HepG2 (cell line): ENCODE results near the gene GAD2. TPM values are rescaled to one million over a fixed set of nuclear protein-coding genes. Genes with fewer than 3 reads are reported as not detected.

Source experiments
- ATAC-seq: fragments of 200-7000 bp; cut with Tn5 transposase; 3 replicates; pipeline ENCODE4 v1.9.1; 2020; ENCODE audit warnings: mild to moderate bottlenecking, moderate library complexity
- BruUV-seq: library from RNA; stranded (reverse); fragments of 400-500 nt; replicated peaks from 2 replicates; lab custom pipeline; 2021; lab: Mats Ljungman, UMichigan
- CTCF ChIA-PET: fragments of 300-600 bp; formaldehyde crosslinking; extraction: SDS; loops from one replicate; lab custom pipeline; 2021; ENCODE audit warnings: low total read pairs, inconsistent platforms, low intra/inter-chr PET ratio; lab: Yijun Ruan, JAX
- POLR2A ChIA-PET: fragments of 350-600 bp; sonication (Branson Sonifier 250); formaldehyde crosslinking; loops from one replicate; lab custom pipeline; 2020; ENCODE audit warnings: antibody characterized with exemption, inconsistent platforms; lab: Yijun Ruan, JAX
- DNase-seq: peaks from one replicate; pipeline ENCODE4 v3.0.0-alpha.2; 2015; ENCODE audit warnings: low spot score
- FAIRE-seq: peaks from 3 replicates; lab custom pipeline; 2011; peaks lifted over from hg19 to GRCh38; lab: Jason Lieb, UNC
- H2AFZ ChIP-seq: one replicate; pipeline ENCODE4 v1.6.1; 2011; ENCODE audit warnings: low read length, inconsistent platforms
- H3K27ac ChIP-seq: fragments of 300-600 bp; 3 replicates; pipeline ENCODE4 v1.8.0; 2011; ENCODE audit warnings: mixed run types, mild to moderate bottlenecking, mixed read lengths, low read length, inconsistent platforms; ENCODE audit not compliant: insufficient read depth; ENCODE audit errors: extremely low read length
- H3K27me3 ChIP-seq, 2 experiments: fragments of 200-600 bp in 1 of 2; 2 replicates in 1 of 2; 3 replicates in 1 of 2; pipeline versions ENCODE4 v1.6.0 to v1.8.0; 2011; ENCODE audit warnings: low read length in 2 of 2, mild to moderate bottlenecking in 2 of 2, moderate library complexity in 2 of 2, inconsistent platforms in 1 of 2; ENCODE audit not compliant: insufficient read depth in 2 of 2, control insufficient read depth in 1 of 2
- H3K36me3 ChIP-seq, 2 experiments: fragments of 200-600 bp in 1 of 2; replicated peaks in 1 of 2; 2 replicates in 1 of 2; 3 replicates in 1 of 2; pipeline versions ENCODE4 v1.5.1 to v1.8.0; 2011; ENCODE audit warnings: low read length in 2 of 2, inconsistent platforms in 1 of 2; ENCODE audit not compliant: insufficient read depth in 2 of 2, control insufficient read depth in 1 of 2
- H3K4me1 ChIP-seq: 2 replicates; pipeline ENCODE4 v1.5.1; 2012; ENCODE audit warnings: low read length, inconsistent platforms; ENCODE audit not compliant: insufficient read depth
- H3K4me2 ChIP-seq: 2 replicates; pipeline ENCODE4 v1.6.0; 2011; ENCODE audit warnings: low read depth, low read length, inconsistent platforms
- H3K4me3 ChIP-seq, 3 experiments: fragments of 200-600 bp in 1 of 3; sonication (generic), shearing (Covaris generic) in 1 of 3; replicated peaks in 1 of 3; 2 replicates each; pipeline ENCODE4 v1.5.1; 2011 to 2016; ENCODE audit warnings: low read length in 3 of 3, inconsistent platforms in 2 of 3, low read depth in 2 of 3, mild to moderate bottlenecking in 2 of 3, control low read depth in 1 of 3, mixed read lengths in 1 of 3; ENCODE audit not compliant: insufficient read depth in 1 of 3
- H3K79me2 ChIP-seq: one replicate; pipeline ENCODE4 v1.6.1; 2011; ENCODE audit warnings: low read length, inconsistent platforms; ENCODE audit not compliant: insufficient read depth
- H3K9ac ChIP-seq: 2 replicates; pipeline ENCODE4 v1.6.0; 2011; ENCODE audit warnings: mild to moderate bottlenecking, low read depth, low read length, inconsistent platforms; ENCODE audit not compliant: insufficient read depth
- H3K9me3 ChIP-seq: 2 replicates; pipeline ENCODE4 v1.5.1; 2012; ENCODE audit warnings: mild to moderate bottlenecking, low read length
- H4K20me1 ChIP-seq: 2 replicates; pipeline ENCODE4 v1.6.0; 2011; ENCODE audit warnings: inconsistent platforms, mild to moderate bottlenecking, low read length, moderate library complexity; ENCODE audit not compliant: insufficient read depth
- EP300 ChIP-seq, 3 experiments: sonication (generic) in 1 of 3; formaldehyde crosslinking in 1 of 3; IDR thresholded peaks; 2 replicates each; pipeline versions ENCODE4 v1.5.1 to v1.6.1; 2011 to 2020; ENCODE audit warnings: low read depth in 2 of 3, low read length in 2 of 3, borderline replicate concordance in 1 of 3, improper control_type of control experiment in 1 of 3, mild to moderate bottlenecking in 1 of 3, missing genetic modification reagents in 1 of 3, moderate library complexity in 1 of 3
- HNF4G ChIP-seq, 2 experiments: sonication (generic) in 1 of 2; formaldehyde crosslinking in 1 of 2; IDR thresholded peaks; 2 replicates each; pipeline versions ENCODE4 v1.4.0 to v1.6.1; 2011 to 2020; ENCODE audit warnings: borderline replicate concordance in 2 of 2, low read depth in 2 of 2, mild to moderate bottlenecking in 2 of 2, low read length in 1 of 2, missing genetic modification reagents in 1 of 2, moderate library complexity in 1 of 2
- HNRNPH1 ChIP-seq: fragments of 200-400 bp; formaldehyde crosslinking; optimal IDR thresholded peaks from 2 replicates; pipeline ENCODE3; 2017; ENCODE audit warnings: mild to moderate bottlenecking, low read depth, low read length
- HNRNPUL1 ChIP-seq: fragments of 200-400 bp; formaldehyde crosslinking; IDR thresholded peaks from 2 replicates; pipeline ENCODE4 v1.6.1; 2017; ENCODE audit warnings: low read depth, mild to moderate bottlenecking, low read length, moderate library complexity
- KDM1A ChIP-seq: IDR thresholded peaks from 2 replicates; pipeline ENCODE4 v1.6.1; 2016; ENCODE audit warnings: missing compliant biosample characterization
- KDM5B ChIP-seq: sonication (generic); formaldehyde crosslinking; IDR thresholded peaks from 2 replicates; pipeline ENCODE4 v1.4.0; 2020; ENCODE audit warnings: missing genetic modification reagents, mild to moderate bottlenecking, borderline replicate concordance
- NFE2L1 ChIP-seq: sonication (generic); formaldehyde crosslinking; IDR thresholded peaks from 2 replicates; pipeline ENCODE4 v1.4.0; 2020; ENCODE audit warnings: missing genetic modification reagents, mild to moderate bottlenecking, borderline replicate concordance
- RFX5 ChIP-seq: IDR thresholded peaks from 2 replicates; pipeline ENCODE4 v1.6.1; 2011; ENCODE audit warnings: low read depth, low read length, improper control_type of control experiment
- RXRB ChIP-seq: IDR thresholded peaks from 2 replicates; pipeline ENCODE4 v1.6.1; 2016; ENCODE audit warnings: borderline replicate concordance, missing genetic modification reagents, missing compliant biosample characterization
- SP4 ChIP-seq: sonication (generic); formaldehyde crosslinking; IDR thresholded peaks from 2 replicates; pipeline ENCODE4 v1.8.1; 2023; ENCODE audit warnings: mild to moderate bottlenecking, missing genetic modification reagents
- TBL1XR1 ChIP-seq: fragments of 150-350 bp; IDR thresholded peaks from 2 replicates; pipeline ENCODE4 v1.6.1; 2014; ENCODE audit warnings: borderline replicate concordance, low read length; ENCODE audit not compliant: partially characterized antibody
- ZC3H4 ChIP-seq: sonication (generic); formaldehyde crosslinking; IDR thresholded peaks from 2 replicates; pipeline ENCODE4 v1.4.0; 2020; ENCODE audit warnings: missing genetic modification reagents, borderline replicate concordance
- ZMYM4 ChIP-seq: sonication (generic); formaldehyde crosslinking; IDR thresholded peaks from 2 replicates; pipeline ENCODE4 v1.8.1; 2023; ENCODE audit warnings: mild to moderate bottlenecking, missing genetic modification reagents
- ZNF382 ChIP-seq: sonication (generic); formaldehyde crosslinking; IDR thresholded peaks from 2 replicates; pipeline ENCODE4 v1.5.0; 2020; ENCODE audit warnings: missing genetic modification reagents, mild to moderate bottlenecking, borderline replicate concordance
- ZNF780A ChIP-seq: sonication (generic); formaldehyde crosslinking; IDR thresholded peaks from 2 replicates; pipeline ENCODE4 v1.8.0; 2022; ENCODE audit warnings: mild to moderate bottlenecking, missing genetic modification reagents, moderate library complexity
- WGBS: methylation state at CpG from one replicate; pipeline ENCODE4 v1.1.6; 2017; ENCODE audit warnings: low lambda C conversion rate; 5-methylcytosine and 5-hydroxymethylcytosine counted together
- in situ Hi-C: cut with HindIII; loops from 2 replicates; pipeline ENCODE4 v1.10.0; 2017; ENCODE audit warnings: low pct_unique_long_range_greater_than_20kb; ENCODE audit not compliant: extremely low pct_ligation_motif_present
- intact Hi-C: fragments of 100-400 bp; cut with micrococcal nuclease; formaldehyde crosslinking; loops from one replicate; pipeline ENCODE4 v1.10.0; 2022; ENCODE audit not compliant: unreplicated experiment
- polyA plus RNA-seq, 8 experiments: library from polyadenylated mRNA; depleted of rRNA in 3 of 8; stranded (reverse) in 7 of 8; unstranded in 1 of 8; fragments of >200 nt; fragmentation: Illumina TruSeq in 4 of 8; extraction: Trizol in 4 of 8; gene quantifications; 2 replicates each; pipeline versions ENCODE4 v1.2.1 to v1.2.3, GENCODE V29; 2011 to 2016; ENCODE audit warnings: low read depth in 4 of 8, missing spikeins in 1 of 8, mixed read lengths in 1 of 8; ENCODE audit not compliant: insufficient read depth in 1 of 8
- total RNA-seq, 5 experiments: library from RNA; depleted of rRNA; stranded (reverse); fragments of >200 nt; fragmentation: Illumina TruSeq; extraction: Trizol; gene quantifications; 2 replicates each; pipeline ENCODE4 v1.2.3, GENCODE V29; 2016; ENCODE audit warnings: low read depth in 1 of 5
- TF ChIP-seq, protein P1 (sequence below): IDR thresholded peaks from 2 replicates; pipeline ENCODE4 v1.6.1; 2016; ENCODE audit warnings: missing compliant biosample characterization, missing genetic modification reagents, borderline replicate concordance
- TF ChIP-seq, protein P2 (sequence below): sonication (generic); formaldehyde crosslinking; IDR thresholded peaks from 2 replicates; pipeline ENCODE4 v1.8.1; 2023; ENCODE audit warnings: missing genetic modification reagents, mild to moderate bottlenecking, borderline replicate concordance
- TF ChIP-seq, protein P3 (sequence below), 2 experiments: sonication (generic) in 1 of 2; formaldehyde crosslinking in 1 of 2; IDR thresholded peaks; 2 replicates each; pipeline versions ENCODE4 v1.4.0 to v1.6.1; 2018 to 2020; ENCODE audit warnings: missing genetic modification reagents in 2 of 2, borderline replicate concordance in 1 of 2, low read depth in 1 of 2, mild to moderate bottlenecking in 1 of 2, missing biosample characterization in 1 of 2
- TF ChIP-seq, protein P4 (sequence below): sonication (generic); formaldehyde crosslinking; IDR thresholded peaks from 2 replicates; pipeline ENCODE4 v1.4.0; 2020; ENCODE audit warnings: mild to moderate bottlenecking, missing genetic modification reagents, borderline replicate concordance

GAD2 gene
- total and polyA plus RNA-seq, 2 of the 13 experiments (the other 11 are each of a cell fraction or from before 2014, with no cell fraction given): not detected

GRCh38 chr10:26227786-26228185 is 11.2 kb downstream of the GAD2 start:
- in situ Hi-C loops: no loop called here

More at GRCh38 chr10:26227786-26228185, 11.2 kb downstream of the GAD2 start:
- ATAC-seq (no peak), FAIRE-seq (no peak), DNase-seq (no peak)
- Histone ChIP-seq H4K20me1 (no peaks in the 10 kb centered on the region), H3K27me3 (no peaks in the 10 kb centered on the region), H3K9ac (no peak overlapping the region), H2AFZ (no peak overlapping the region), H3K4me3 (no peak overlapping the region), H3K4me1 (no peaks in the 10 kb centered on the region), H3K36me3 (no peaks in the 10 kb centered on the region), H3K27ac (no peak overlapping the region), H3K79me2 (no peaks in the 10 kb centered on the region), H3K9me3 (no peaks in the 10 kb centered on the region)
- ChIA-PET CTCF (no interaction called here), POLR2A (no interaction called here)
- intact Hi-C loops: no loop called here
- no TSS peak for BruUV-seq
- WGBS: 13% methylated on average over 3 of the region's 5 CpGs
- TF ChIP-seq ZNF780A (CRISPR knock-in tag) (no peak), EP300 (IDR thresholded peaks at IDR 0.05; ENCODE audit: low read depth in 2 of 2, low read length in 2 of 2) (no peak), EP300 (CRISPR knock-in tag; IDR thresholded peaks at IDR 0.05; ENCODE audit: borderline replicate concordance) (no peak), ZNF382 (CRISPR knock-in tag) (no peak), ZC3H4 (CRISPR knock-in tag) (no peak), HNF4G (IDR thresholded peaks at IDR 0.05; ENCODE audit: borderline replicate concordance, low read depth, low read length) (no peak), HNF4G (CRISPR knock-in tag; IDR thresholded peaks at IDR 0.05; ENCODE audit: borderline replicate concordance, low read depth) (no peak), RXRB (CRISPR knock-in tag) (no peak), ZMYM4 (CRISPR knock-in tag) (no peak), KDM1A (CRISPR knock-in tag) (no peak), NFE2L1 (CRISPR knock-in tag) (no peak), HNRNPH1 (no peak), TBL1XR1 (no peak), HNRNPUL1 (no peak), RFX5 (no peak), KDM5B (CRISPR knock-in tag) (no peak), SP4 (CRISPR knock-in tag) (no peak)
- TF ChIP-seq, protein P1, sequence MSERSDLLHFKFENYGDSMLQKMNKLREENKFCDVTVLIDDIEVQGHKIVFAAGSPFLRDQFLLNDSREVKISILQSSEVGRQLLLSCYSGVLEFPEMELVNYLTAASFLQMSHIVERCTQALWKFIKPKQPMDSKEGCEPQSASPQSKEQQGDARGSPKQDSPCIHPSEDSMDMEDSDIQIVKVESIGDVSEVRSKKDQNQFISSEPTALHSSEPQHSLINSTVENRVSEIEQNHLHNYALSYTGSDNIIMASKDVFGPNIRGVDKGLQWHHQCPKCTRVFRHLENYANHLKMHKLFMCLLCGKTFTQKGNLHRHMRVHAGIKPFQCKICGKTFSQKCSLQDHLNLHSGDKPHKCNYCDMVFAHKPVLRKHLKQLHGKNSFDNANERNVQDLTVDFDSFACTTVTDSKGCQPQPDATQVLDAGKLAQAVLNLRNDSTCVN (CRISPR knock-in tag): no peak
- TF ChIP-seq, protein P2, sequence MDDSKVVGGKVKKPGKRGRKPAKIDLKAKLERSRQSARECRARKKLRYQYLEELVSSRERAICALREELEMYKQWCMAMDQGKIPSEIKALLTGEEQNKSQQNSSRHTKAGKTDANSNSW (CRISPR knock-in tag): no peak
- TF ChIP-seq, protein P3, sequence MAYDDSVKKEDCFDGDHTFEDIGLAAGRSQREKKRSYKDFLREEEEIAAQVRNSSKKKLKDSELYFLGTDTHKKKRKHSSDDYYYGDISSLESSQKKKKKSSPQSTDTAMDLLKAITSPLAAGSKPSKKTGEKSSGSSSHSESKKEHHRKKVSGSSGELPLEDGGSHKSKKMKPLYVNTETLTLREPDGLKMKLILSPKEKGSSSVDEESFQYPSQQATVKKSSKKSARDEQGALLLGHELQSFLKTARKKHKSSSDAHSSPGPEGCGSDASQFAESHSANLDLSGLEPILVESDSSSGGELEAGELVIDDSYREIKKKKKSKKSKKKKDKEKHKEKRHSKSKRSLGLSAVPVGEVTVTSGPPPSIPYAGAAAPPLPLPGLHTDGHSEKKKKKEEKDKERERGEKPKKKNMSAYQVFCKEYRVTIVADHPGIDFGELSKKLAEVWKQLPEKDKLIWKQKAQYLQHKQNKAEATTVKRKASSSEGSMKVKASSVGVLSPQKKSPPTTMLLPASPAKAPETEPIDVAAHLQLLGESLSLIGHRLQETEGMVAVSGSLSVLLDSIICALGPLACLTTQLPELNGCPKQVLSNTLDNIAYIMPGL (CRISPR knock-in tag; IDR thresholded peaks at IDR 0.05; ENCODE audit: borderline replicate concordance in 1 of 2, low read depth in 1 of 2): no peak
- TF ChIP-seq, protein P4, sequence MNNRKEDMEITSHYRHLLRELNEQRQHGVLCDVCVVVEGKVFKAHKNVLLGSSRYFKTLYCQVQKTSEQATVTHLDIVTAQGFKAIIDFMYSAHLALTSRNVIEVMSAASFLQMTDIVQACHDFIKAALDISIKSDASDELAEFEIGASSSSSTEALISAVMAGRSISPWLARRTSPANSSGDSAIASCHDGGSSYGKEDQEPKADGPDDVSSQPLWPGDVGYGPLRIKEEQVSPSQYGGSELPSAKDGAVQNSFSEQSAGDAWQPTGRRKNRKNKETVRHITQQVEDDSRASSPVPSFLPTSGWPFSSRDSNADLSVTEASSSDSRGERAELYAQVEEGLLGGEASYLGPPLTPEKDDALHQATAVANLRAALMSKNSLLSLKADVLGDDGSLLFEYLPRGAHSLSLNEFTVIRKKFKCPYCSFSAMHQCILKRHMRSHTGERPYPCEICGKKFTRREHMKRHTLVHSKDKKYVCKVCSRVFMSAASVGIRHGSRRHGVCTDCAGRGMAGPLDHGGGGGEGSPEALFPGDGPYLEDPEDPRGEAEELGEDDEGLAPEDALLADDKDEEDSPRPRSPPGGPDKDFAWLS: no peak
- TF ChIP-seq, all 625 proteins: peak for 0
- H3K4me2 ChIP-seq: no peak overlapping the region
